Choroid plexus epithelial cell (primary cell): ENCODE data around the gene JOSD1.
A peak's percentile ranks its signal among the peaks of the same experiment; 100 is the strongest.

Source experiments
- DNase-seq: peaks from one replicate; pipeline ENCODE4 v3.0.0-alpha.2; 2010; ENCODE audit warnings: low read depth
- H3K4me3 ChIP-seq: 2 replicates; pipeline ENCODE4 v1.5.1; 2011; ENCODE audit warnings: low read depth, mild to moderate bottlenecking, control low read depth, low read length, moderate library complexity
- TF ChIP-seq, protein P1 (sequence below): conservative IDR thresholded peaks from 2 replicates; pipeline ENCODE4 v1.5.1; 2011; ENCODE audit warnings: low read depth, mild to moderate bottlenecking, control low read depth, inconsistent platforms, low read length, moderate library complexity

JOSD1 gene

DNA sequence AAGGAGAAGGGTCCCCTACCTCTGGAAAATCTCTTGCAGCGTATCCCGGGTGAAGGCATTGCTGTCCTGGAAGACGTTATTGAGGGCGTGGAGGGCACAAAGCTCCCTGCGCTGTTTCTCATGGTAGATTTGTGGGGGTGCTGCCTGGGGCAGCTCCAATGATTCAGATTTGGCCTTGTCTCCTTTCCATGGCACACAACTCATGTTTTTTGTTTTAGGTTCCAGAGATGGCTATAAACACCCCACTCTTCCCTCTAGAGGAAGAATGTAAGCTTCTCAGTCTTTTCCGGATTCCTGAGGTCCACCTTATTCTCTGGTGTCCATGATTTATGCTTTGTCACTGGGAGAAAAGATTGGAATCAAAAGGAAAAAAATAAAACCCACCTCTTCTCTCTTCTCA is 959 bp downstream of the JOSD1 start:
- TF ChIP-seq, protein P1, sequence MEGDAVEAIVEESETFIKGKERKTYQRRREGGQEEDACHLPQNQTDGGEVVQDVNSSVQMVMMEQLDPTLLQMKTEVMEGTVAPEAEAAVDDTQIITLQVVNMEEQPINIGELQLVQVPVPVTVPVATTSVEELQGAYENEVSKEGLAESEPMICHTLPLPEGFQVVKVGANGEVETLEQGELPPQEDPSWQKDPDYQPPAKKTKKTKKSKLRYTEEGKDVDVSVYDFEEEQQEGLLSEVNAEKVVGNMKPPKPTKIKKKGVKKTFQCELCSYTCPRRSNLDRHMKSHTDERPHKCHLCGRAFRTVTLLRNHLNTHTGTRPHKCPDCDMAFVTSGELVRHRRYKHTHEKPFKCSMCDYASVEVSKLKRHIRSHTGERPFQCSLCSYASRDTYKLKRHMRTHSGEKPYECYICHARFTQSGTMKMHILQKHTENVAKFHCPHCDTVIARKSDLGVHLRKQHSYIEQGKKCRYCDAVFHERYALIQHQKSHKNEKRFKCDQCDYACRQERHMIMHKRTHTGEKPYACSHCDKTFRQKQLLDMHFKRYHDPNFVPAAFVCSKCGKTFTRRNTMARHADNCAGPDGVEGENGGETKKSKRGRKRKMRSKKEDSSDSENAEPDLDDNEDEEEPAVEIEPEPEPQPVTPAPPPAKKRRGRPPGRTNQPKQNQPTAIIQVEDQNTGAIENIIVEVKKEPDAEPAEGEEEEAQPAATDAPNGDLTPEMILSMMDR, result peak; percentile 20
- DNase-seq, result peak; percentile 64
- peak overlapping the region; percentile 82 for H3K4me3 ChIP-seq

DNA sequence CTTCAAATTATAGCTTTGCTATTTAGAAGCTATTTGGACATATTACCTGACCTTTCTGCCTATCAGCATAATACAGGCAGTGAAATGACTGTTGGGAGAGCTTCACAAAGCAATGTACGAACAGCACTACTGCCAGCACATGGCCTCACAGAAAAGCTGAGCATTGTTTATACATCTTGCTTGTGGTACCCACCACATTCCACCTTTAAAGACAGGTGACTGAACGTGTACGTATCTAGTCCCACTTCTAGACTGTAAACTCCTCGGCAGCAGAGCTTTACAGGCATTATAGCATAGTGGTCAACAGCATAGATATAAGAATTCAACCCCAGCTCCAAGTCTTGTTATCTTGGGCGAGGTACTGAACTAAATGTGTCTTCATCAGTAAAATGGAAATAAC is 1.6 kb downstream of the JOSD1 start:
- peak overlapping the region; percentile 82 for H3K4me3 ChIP-seq
- peak; percentile 16 for DNase-seq
- TF ChIP-seq, protein P1, result no peak

DNA sequence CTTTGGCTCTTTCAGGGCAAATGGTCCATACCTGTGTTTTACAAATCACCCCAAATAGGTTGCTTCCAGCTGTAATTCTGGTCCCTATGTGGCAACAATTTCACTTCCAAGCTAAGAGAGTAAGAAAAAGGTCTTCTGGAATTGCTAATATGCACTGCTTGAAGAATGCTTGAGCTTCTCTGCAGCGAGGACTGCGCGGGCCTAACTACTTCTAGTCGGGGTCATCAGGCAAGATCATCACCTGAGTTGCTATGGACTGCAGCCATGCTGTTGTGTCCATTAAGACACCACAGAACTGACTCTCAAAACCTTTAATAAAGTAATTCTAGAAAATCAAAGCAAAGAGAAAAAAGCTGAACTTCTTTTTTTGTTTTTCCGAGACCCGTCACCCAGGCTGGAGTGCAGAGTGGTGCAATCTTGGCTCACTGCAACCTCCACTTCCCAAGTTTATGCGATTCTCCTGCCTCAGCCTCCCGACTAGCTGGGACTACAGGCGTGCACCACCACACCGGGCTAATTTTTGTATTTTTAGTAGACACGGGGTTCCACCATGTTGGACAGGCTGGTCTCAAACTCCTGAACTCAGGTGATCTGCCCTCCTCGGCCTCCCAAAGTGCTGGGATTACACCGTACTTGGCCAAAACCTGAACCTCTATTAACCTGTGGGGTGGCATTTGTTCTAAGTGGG is 2.2 kb downstream of the JOSD1 start:
- no peak for DNase-seq
- peak overlapping the region; percentile 82 for H3K4me3 ChIP-seq
- TF ChIP-seq, protein P1, result no peak

DNA sequence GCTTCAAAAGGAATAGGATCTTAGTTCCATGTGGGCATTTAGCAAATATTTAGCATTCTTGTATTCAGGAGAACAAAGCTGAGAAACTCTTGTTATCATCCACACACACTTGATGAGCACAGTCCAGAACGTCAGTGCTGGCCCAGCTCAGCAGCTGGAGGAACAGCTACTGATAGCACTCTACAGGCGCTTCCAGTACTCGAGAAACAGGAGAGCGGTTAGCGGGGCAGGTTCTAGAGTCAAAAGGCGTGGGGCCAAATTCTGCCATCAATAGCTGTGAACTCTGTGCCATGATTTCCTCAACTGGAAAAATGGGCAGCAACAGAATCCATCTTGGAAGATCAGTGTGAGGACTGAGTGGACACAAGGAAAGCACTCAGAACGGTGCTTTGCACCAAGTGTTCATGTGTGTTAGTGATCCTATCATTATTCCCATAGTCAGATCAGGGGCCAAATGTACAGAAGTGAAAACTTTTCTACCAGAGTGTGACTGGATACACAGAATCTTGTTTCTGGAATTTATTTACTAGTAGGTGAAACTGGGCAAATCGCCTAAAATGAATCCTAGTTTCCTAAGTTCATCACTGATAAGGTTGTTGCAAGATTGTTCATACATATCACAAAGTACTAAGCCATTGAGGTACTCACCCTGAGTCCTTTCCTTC is 3.2 kb downstream of the JOSD1 start:
- peak overlapping the region; percentile 82 for H3K4me3 ChIP-seq
- peak; percentile 83 for DNase-seq
- TF ChIP-seq, protein P1, result no peak

DNA sequence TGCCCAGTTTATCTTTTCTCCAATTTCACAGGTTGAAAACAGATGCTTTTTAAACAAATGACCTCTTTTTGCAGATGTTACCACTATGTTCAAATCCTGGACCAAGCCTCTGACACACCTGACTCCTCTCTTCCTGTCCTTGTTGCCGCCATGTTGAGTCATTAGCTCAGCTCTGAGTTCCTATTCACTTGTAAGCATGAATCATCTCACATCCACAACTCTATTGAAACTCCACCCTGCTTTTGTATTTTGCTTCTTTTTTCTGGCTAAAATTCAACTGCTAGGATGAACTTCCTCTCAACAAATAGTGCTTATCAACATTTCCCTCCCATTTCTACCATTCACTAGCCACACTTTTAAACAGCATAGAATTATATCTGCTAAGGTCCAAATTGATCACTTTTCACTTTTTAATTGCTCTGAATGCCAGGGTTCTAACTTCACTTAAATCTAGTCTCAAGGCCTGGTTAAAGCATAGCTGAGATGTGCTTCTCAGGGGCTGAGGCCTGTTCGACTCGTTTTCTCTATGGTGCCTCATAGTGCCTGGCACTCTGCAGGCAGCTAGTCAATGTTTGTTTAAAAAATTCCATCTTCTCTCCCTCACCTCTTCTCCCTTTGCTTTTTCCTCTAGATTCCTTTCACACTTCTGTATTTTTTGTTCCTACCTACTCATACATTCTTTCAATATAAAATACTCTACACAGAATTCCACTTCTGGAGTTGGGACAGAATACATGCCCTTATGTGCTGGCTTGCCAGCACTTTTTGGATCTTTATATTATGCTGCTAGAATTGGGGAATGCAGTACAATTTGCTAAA is 3.9 kb downstream of the JOSD1 start:
- peak; percentile 87 for DNase-seq
- H3K4me3 ChIP-seq, result peak overlapping the region; percentile 82
- TF ChIP-seq, protein P1, result no peak

DNA sequence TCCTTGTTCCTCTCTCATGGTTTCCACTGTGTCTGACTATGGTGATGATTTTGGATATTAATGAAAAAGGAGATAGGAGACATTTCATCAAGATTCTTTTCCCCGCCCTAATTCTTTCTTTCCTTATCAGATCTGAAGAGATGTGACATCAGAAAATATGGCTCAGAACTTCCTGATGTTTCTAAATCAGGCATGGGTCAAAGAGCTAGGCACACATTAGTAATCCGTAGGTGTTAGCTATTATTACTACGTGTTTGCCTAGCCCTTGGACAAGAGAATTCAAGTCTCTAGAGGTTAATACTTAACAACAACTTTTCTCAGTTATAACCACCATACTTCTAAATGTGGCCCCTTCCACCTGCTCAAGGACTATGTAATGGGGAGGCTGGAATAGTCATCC is 5.8 kb downstream of the JOSD1 start:
- DNase-seq, result peak; percentile 37
- no peak overlapping the region for H3K4me3 ChIP-seq

More for the DNA sequence above, 5.8 kb downstream of the JOSD1 start:
- TF ChIP-seq, protein P1, result no peak
